DOHH2 (cell line): ENCODE results near the gene PPFIA2.

Source experiments
- CTCF ChIP-seq: fragments of 200-600 bp; sonication (generic); IDR thresholded peaks from one replicate; pipeline ENCODE4 v1.5.1; 2014; ENCODE audit warnings: antibody characterized with exemption, mild to moderate bottlenecking, low read depth, low read length; ENCODE audit not compliant: poor library complexity, severe bottlenecking
- EZH2phosphoT487 ChIP-seq: fragments of 200-600 bp; sonication (generic); IDR thresholded peaks from 2 replicates; pipeline ENCODE4 v1.6.1; 2017; ENCODE audit warnings: borderline replicate concordance, mild to moderate bottlenecking, antibody characterized with exemption, low read length, moderate library complexity, mixed read lengths

GRCh38 chr12:81270385-81270784 lies 488.8 kb downstream of the PPFIA2 start:
- TF ChIP-seq CTCF, result no peak
- TF ChIP-seq EZH2phosphoT487, result no peak
